ENCODE measurements around the gene AQP6. TPM values are rescaled to one million over a fixed set of nuclear protein-coding genes. Genes with fewer than 3 reads are reported as not detected.

The AQP6 gene
- total RNA-seq, result not detected in 2 replicates

- Mint-ChIP-seq H3K4me1 (ENCODE audit: low read depth) (no peaks in the 10 kb centered on the region), H3K9me3 (no peaks in the 10 kb centered on the region), H3K27ac (no peak within 1 kb of the TSS), H3K4me3 (ENCODE audit: low read depth) (no peak within 1 kb of the TSS), H3K27me3 (ENCODE audit: low read depth) (peaks cover 1% of the 10 kb centered on the region), H3K36me3 (ENCODE audit: low read depth) (no peaks in the 10 kb centered on the region)
- no peak for DNase-seq (ENCODE audit: low spot score)
- intact Hi-C loops (cut with micrococcal nuclease), result no loop called here
These were observed at the start of gene AQP6 for GRCh38 chr12:49972641-49973360. Gene AQP6, plus strand, starts transcription at chr12:49972947. Its CDS starts 227 bp downstream, at chr12:49973174.

DNA sequence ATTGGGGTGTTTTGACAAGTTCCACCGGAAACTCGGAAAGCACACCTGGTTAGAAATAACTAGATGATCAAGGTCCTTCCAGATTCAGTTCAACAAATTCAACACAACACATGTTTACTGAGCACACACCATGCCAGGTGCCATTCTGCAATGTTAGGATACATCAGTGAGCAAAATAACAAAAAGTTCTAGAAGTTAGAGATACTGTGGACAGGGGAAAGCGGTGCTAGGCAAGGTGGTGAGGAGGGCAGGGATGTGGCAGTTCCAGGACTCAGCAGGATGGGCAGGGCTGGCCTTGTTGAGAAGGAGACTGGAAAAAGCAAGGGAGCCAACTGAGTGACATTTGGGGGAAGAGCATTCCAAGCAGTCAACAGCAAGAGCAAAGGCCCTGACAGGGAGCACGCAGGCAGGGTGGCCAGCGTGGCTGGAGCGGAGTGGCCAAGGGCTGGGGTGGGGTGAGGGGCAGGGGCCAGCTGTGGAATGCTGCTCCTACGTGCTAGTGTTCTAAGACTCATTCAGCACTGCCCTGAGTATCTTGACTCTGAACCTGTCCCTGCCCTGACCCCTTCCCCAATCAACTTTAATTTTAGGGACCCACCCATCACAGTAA is 49.6 kb upstream of the AQP6 start:
- H3K36me3 Mint-ChIP-seq (ENCODE audit: low read depth), result no peaks in the 10 kb centered on the region
- intact Hi-C loops (cut with micrococcal nuclease), result loop anchor here (10.0 kb wide), 1 partner anchor 58 kb away; no protein-coding TSS in a partner anchor

GRCh38 chr12:49923880-49924556 is 48.7 kb upstream of the AQP6 start:
- no peaks in the 10 kb centered on the region for H3K4me1 Mint-ChIP-seq (ENCODE audit: low read depth)
- DNase-seq (ENCODE audit: low spot score), result no peak
- H3K27ac Mint-ChIP-seq, result no peak overlapping the region
- H3K27me3 Mint-ChIP-seq (ENCODE audit: low read depth), result peaks cover 4% of the 10 kb centered on the region
- H3K36me3 Mint-ChIP-seq (ENCODE audit: low read depth), result no peaks in the 10 kb centered on the region
- intact Hi-C loops (cut with micrococcal nuclease), result loop anchor here (10.0 kb wide), 1 partner anchor 59 kb away; no protein-coding TSS in a partner anchor
- no peaks in the 10 kb centered on the region for H3K9me3 Mint-ChIP-seq
- H3K4me3 Mint-ChIP-seq (ENCODE audit: low read depth), result no peak overlapping the region

More for the DNA sequence above, 49.6 kb upstream of the AQP6 start:
- Mint-ChIP-seq H3K9me3 (no peaks in the 10 kb centered on the region), H3K27ac (no peak overlapping the region), H3K4me1 (ENCODE audit: low read depth) (no peaks in the 10 kb centered on the region), H3K4me3 (ENCODE audit: low read depth) (no peak overlapping the region), H3K27me3 (ENCODE audit: low read depth) (peaks cover 4% of the 10 kb centered on the region)
- DNase-seq (ENCODE audit: low spot score), result no peak

GRCh38 chr12:49924628-49925246 is 48.0 kb upstream of the AQP6 start:
- H3K9me3 Mint-ChIP-seq, result no peaks in the 10 kb centered on the region
- intact Hi-C loops (cut with micrococcal nuclease), result loop anchor here (10.0 kb wide), 1 partner anchor 60 kb away; no protein-coding TSS in a partner anchor
- no peak for DNase-seq (ENCODE audit: low spot score)
- peaks cover 3% of the 10 kb centered on the region for H3K27me3 Mint-ChIP-seq (ENCODE audit: low read depth)
- H3K4me1 Mint-ChIP-seq (ENCODE audit: low read depth), result no peaks in the 10 kb centered on the region
- no peak overlapping the region for H3K27ac Mint-ChIP-seq
- no peak overlapping the region for H3K4me3 Mint-ChIP-seq (ENCODE audit: low read depth)
- H3K36me3 Mint-ChIP-seq (ENCODE audit: low read depth), result no peaks in the 10 kb centered on the region

DNA sequence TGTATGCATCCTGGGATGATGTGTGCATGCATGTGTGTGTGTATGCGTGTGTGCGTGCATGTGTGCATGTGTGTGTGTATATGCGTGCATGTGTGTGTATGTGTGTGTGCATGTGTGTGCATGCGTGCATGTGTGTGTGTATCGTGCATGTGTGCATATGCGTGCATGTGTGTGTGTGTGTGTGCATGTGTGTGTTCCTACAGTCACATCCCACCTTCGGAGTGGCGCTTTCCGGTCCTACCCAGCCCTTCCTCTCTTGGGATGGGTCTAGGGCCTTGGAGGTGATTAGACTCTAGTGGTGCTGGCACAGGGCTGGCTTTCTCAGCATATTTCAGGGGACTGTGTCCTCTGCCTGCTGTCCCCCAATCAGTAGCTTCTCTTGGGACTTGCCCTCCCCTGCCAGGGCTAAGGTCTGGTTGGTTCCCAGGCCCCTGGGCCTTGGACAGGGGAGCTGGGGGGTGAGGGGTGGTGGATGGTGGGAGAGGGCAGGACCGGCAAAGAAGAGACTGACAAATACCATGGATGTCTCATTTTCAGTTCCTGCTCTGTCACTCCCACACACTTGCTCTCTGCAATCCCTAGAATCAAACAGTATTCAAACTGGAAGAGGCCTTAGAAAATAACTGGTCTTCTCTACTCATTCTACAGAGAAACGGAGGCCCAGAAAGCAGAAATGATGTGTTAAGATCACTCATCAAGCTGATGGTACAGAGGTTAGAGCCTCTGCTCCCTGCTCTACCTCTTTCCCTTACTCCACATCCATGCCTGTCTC is 47.1 kb upstream of the AQP6 start:
- intact Hi-C loops (cut with micrococcal nuclease), result loop anchor here (10.0 kb wide), 1 partner anchor 61 kb away; no protein-coding TSS in a partner anchor
- Mint-ChIP-seq H3K27ac (no peak overlapping the region), H3K36me3 (ENCODE audit: low read depth) (no peaks in the 10 kb centered on the region), H3K27me3 (ENCODE audit: low read depth) (peaks cover 4% of the 10 kb centered on the region), H3K4me1 (ENCODE audit: low read depth) (no peaks in the 10 kb centered on the region), H3K4me3 (ENCODE audit: low read depth) (no peak overlapping the region), H3K9me3 (no peaks in the 10 kb centered on the region)
- DNase-seq (ENCODE audit: low spot score), result no peak

DNA sequence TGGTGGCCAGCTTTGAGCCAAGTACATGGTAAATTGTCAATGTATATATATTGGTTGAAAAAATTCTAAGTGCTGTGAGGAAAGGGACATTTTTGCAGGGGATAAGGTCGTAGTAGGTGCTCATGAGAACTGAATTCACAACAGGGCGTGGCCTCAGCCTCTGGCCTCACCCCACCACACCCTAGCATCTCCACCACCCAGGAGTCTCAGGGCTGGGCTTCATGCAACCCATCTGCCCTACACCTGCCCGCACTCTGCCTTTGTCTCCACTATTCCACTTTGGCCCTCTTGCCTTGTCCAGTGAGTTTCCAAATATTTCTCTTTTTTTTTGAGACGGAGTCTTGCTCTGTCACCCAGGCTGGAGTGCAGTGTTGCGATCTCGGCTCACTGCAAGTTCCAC is 44.3 kb upstream of the AQP6 start:
- no peaks in the 10 kb centered on the region for H3K36me3 Mint-ChIP-seq (ENCODE audit: low read depth)
- DNase-seq (ENCODE audit: low spot score), result no peak
- H3K4me3 Mint-ChIP-seq (ENCODE audit: low read depth), result no peak overlapping the region
- no peaks in the 10 kb centered on the region for H3K9me3 Mint-ChIP-seq
- H3K27me3 Mint-ChIP-seq (ENCODE audit: low read depth), result peaks cover 4% of the 10 kb centered on the region
- intact Hi-C loops (cut with micrococcal nuclease), result loop anchor here (2.0 to 10.0 kb wide), 2 partner anchors 18 to 64 kb away; no protein-coding TSS in a partner anchor
- H3K4me1 Mint-ChIP-seq (ENCODE audit: low read depth), result peaks cover 2% of the 10 kb centered on the region
- H3K27ac Mint-ChIP-seq, result no peak overlapping the region

DNA sequence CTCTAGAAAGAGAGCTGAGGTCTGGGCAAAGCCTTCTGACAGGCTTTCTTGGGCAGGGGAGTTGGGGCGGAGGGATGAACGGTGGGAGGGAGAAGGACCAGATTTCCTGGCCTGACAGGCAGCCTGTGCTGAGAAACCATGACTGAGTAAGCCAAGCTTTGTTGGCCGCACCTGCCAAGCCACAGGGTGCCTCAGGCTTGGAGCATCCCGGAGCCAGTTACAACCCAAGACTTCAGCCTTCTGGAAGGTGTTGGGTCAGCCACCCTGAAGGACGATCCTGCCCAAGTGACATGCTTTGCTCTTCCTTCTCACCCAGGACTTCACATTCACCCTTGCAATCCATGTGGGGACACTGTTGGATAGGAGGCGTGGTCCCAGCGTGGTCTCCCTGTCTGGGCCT is 43.2 kb upstream of the AQP6 start:
- Mint-ChIP-seq H3K27me3 (ENCODE audit: low read depth) (peaks cover 5% of the 10 kb centered on the region), H3K27ac (no peak overlapping the region), H3K36me3 (ENCODE audit: low read depth) (no peaks in the 10 kb centered on the region), H3K4me1 (ENCODE audit: low read depth) (peaks cover 2% of the 10 kb centered on the region), H3K9me3 (no peaks in the 10 kb centered on the region), H3K4me3 (ENCODE audit: low read depth) (no peak overlapping the region)
- no peak for DNase-seq (ENCODE audit: low spot score)
- intact Hi-C loops (cut with micrococcal nuclease), result loop anchor here (2.0 to 10.0 kb wide), 2 partner anchors 17 to 65 kb away; no protein-coding TSS in a partner anchor

DNA sequence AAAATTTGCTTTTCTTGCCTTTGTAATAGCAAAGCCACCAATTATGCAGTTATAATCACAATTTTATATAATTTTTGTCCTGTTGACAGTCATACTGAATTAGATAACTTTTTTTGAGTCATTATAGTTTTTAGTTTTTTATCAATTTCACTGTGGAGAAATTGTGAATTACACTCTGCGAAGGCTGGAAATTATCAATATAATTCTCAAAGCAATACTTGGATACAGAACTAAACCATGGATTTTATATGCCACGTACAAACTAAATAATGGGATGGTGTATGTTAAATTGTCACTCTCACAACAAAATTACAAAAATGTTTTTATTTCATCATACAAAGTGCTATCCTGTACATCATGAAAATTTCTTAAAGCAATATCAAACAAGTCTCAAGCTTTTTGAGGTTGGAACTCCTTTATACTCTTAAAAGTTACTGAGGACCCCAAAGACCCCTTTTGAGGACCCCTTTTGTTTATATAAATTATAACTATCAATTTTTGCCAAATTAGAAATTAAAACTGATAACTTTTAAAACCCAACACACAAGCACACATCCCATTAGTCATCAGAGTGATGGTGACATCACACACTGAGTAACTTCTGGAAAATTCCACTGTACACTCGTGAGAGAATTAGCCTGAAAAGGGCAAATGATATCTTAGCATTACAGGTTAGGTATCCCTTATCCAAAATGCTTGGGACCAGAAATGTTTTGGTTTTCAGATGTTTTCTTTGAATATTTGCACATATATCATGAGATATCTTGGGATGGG is 42.0 kb upstream of the AQP6 start:
- H3K4me1 Mint-ChIP-seq (ENCODE audit: low read depth), result peaks cover 2% of the 10 kb centered on the region
- DNase-seq (ENCODE audit: low spot score), result no peak
- peaks cover 7% of the 10 kb centered on the region for H3K27me3 Mint-ChIP-seq (ENCODE audit: low read depth)
- no peak overlapping the region for H3K27ac Mint-ChIP-seq
- H3K36me3 Mint-ChIP-seq (ENCODE audit: low read depth), result no peaks in the 10 kb centered on the region
- no peaks in the 10 kb centered on the region for H3K9me3 Mint-ChIP-seq
- intact Hi-C loops (cut with micrococcal nuclease), result no loop called here
- no peak overlapping the region for H3K4me3 Mint-ChIP-seq (ENCODE audit: low read depth)

GRCh38 chr12:49932023-49932422 is 40.7 kb upstream of the AQP6 start:
- DNase-seq (ENCODE audit: low spot score), result no peak
- peaks cover 7% of the 10 kb centered on the region for H3K27me3 Mint-ChIP-seq (ENCODE audit: low read depth)
- H3K9me3 Mint-ChIP-seq, result no peaks in the 10 kb centered on the region
- no peak overlapping the region for H3K4me3 Mint-ChIP-seq (ENCODE audit: low read depth)
- H3K27ac Mint-ChIP-seq, result no peak overlapping the region
- peaks cover 2% of the 10 kb centered on the region for H3K4me1 Mint-ChIP-seq (ENCODE audit: low read depth)
- no peaks in the 10 kb centered on the region for H3K36me3 Mint-ChIP-seq (ENCODE audit: low read depth)
- intact Hi-C loops (cut with micrococcal nuclease), result no loop called here

GRCh38 chr12:49932533-49933130 is 40.1 kb upstream of the AQP6 start:
- H3K27ac Mint-ChIP-seq, result no peak overlapping the region
- peaks cover 2% of the 10 kb centered on the region for H3K4me1 Mint-ChIP-seq (ENCODE audit: low read depth)
- H3K27me3 Mint-ChIP-seq (ENCODE audit: low read depth), result peaks cover 7% of the 10 kb centered on the region
- H3K9me3 Mint-ChIP-seq, result no peaks in the 10 kb centered on the region
- DNase-seq (ENCODE audit: low spot score), result no peak
- intact Hi-C loops (cut with micrococcal nuclease), result no loop called here
- no peak overlapping the region for H3K4me3 Mint-ChIP-seq (ENCODE audit: low read depth)
- H3K36me3 Mint-ChIP-seq (ENCODE audit: low read depth), result no peaks in the 10 kb centered on the region

DNA sequence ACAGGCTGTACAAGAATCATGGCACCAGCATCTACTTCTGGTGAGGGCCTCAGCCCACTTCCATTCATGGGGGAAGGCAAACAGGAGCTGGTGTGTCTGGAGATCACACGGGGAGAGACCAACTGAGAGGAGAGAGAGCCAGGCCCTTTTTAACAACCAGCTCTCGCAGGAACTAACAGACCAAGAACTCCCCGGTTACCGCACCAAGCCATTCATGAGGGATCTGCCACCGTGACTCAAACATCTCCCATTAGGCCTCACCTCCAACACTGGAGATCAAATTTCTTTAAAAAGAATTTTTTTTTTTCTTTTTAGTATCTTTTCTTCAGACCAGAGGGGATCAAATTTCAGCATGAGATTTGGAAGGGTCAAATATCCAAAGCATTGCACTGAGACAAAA is 39.0 kb upstream of the AQP6 start:
- no peak for DNase-seq (ENCODE audit: low spot score)
- H3K27ac Mint-ChIP-seq, result no peak overlapping the region
- H3K4me1 Mint-ChIP-seq (ENCODE audit: low read depth), result peaks cover 2% of the 10 kb centered on the region
- H3K27me3 Mint-ChIP-seq (ENCODE audit: low read depth), result peaks cover 7% of the 10 kb centered on the region
- intact Hi-C loops (cut with micrococcal nuclease), result no loop called here
- H3K4me3 Mint-ChIP-seq (ENCODE audit: low read depth), result no peak overlapping the region
- H3K36me3 Mint-ChIP-seq (ENCODE audit: low read depth), result no peaks in the 10 kb centered on the region
- no peaks in the 10 kb centered on the region for H3K9me3 Mint-ChIP-seq

Measured in activated T-helper 2 cell treated with anti-CD3 and anti-CD28 coated beads, Interferon-gamma antibody, Interleukin-2, Interleukin-4, amounts not matched to agents 10 μg/mL and 5 μg/mL and 100 μg/mL, durations not matched to agents 14 hours and 24 hours and 36 hours (primary cell).